ENCODE data around the gene MAL. TPM values are rescaled to one million over a fixed set of nuclear protein-coding genes. Genes with fewer than 3 reads are reported as not detected.

The MAL gene
- total and polyA plus RNA-seq, 2 of the 13 experiments (the other 11 are each of a cell fraction or from before 2014, with no cell fraction given) = not detected

GRCh38 chr2:95002498-95002897 is 23.0 kb upstream of the MAL start (continued):
- TF ChIP-seq ZNF570 (CRISPR knock-in tag; IDR thresholded peaks at IDR 0.05; ENCODE audit: borderline replicate concordance) (no peak), RARG (CRISPR knock-in tag; IDR thresholded peaks at IDR 0.05; ENCODE audit: low read depth) (no peak), SCMH1 (CRISPR knock-in tag; IDR thresholded peaks at IDR 0.05; ENCODE audit: borderline replicate concordance) (no peak), RNF219 (CRISPR knock-in tag; IDR thresholded peaks at IDR 0.05) (no peak)

- BruUV-seq (replicated peaks) = no TSS peak
- no peak for DNase-seq (ENCODE audit: low spot score)
- Histone ChIP-seq H3K4me3 (replicated peaks in 1 of 3; ENCODE audit: insufficient read depth in 1 of 3, low read depth in 2 of 3, low read length in 3 of 3) (no peak overlapping the region; a peak in 1 of 6 replicates), H2AFZ (ENCODE audit: low read length) (no peak overlapping the region), H3K79me2 (ENCODE audit: insufficient read depth, low read length) (no peaks in the 10 kb centered on the region), H3K9me3 (ENCODE audit: low read length) (no peaks in the 10 kb centered on the region), H4K20me1 (ENCODE audit: insufficient read depth, low read length) (no peaks in the 10 kb centered on the region), H3K9ac (ENCODE audit: insufficient read depth, low read depth, low read length) (no peak overlapping the region), H3K4me2 (ENCODE audit: low read depth, low read length) (peak overlapping the region; percentile 34; the same call in 1 of the 2 replicates), H3K27ac (ENCODE audit: extremely low read length, insufficient read depth, low read length) (no peak overlapping the region), H3K4me1 (ENCODE audit: insufficient read depth, low read length) (no peaks in the 10 kb centered on the region), H3K36me3 (replicated peaks in 1 of 2; ENCODE audit: control insufficient read depth in 1 of 2, insufficient read depth in 2 of 2, low read length in 2 of 2) (no peaks in the 10 kb centered on the region), H3K27me3 (ENCODE audit: control insufficient read depth in 1 of 2, insufficient read depth in 2 of 2, low read length in 2 of 2) (peaks cover 0 to 52% of the 10 kb centered on the region in 2 experiments; a peak in 4 of 5 replicates)
- ATAC-seq = peak; percentile 67
- in situ Hi-C loops (cut with HindIII; ENCODE audit: extremely low pct_ligation_motif_present, low pct_unique_long_range_greater_than_20kb) = no loop called here
- POLR2A ChIA-PET = no interaction called here
- CTCF ChIA-PET (ENCODE audit: low intra/inter-chr PET ratio, low total read pairs) = no interaction called here
- intact Hi-C loops (cut with micrococcal nuclease; ENCODE audit: unreplicated experiment) = no loop called here
- 16% methylated on average over 5 of the region's 5 CpGs for WGBS (ENCODE audit: low lambda C conversion rate)
- FAIRE-seq = no peak
- no peak for TF ChIP-seq MTA1 (CRISPR knock-in tag; IDR thresholded peaks at IDR 0.05; ENCODE audit: borderline replicate concordance)
- TF ChIP-seq ZNF616 (CRISPR knock-in tag; IDR thresholded peaks at IDR 0.05; ENCODE audit: low read depth) = no peak
- TF ChIP-seq ZNF430 (CRISPR knock-in tag; IDR thresholded peaks at IDR 0.05) = no peak
- TF ChIP-seq ZNF563 (CRISPR knock-in tag; IDR thresholded peaks at IDR 0.05) = no peak
- no peak for TF ChIP-seq DBP (CRISPR knock-in tag; IDR thresholded peaks at IDR 0.05; ENCODE audit: not compliant biosample characterization)
- no peak for TF ChIP-seq ATF2 (CRISPR knock-in tag; IDR thresholded peaks at IDR 0.05)
- no peak for TF ChIP-seq THAP7 (CRISPR knock-in tag; IDR thresholded peaks at IDR 0.05)
- TF ChIP-seq HDAC2 (CRISPR knock-in tag; IDR thresholded peaks at IDR 0.05) = no peak
- no peak for TF ChIP-seq ZFP1 (CRISPR knock-in tag; IDR thresholded peaks at IDR 0.05)
- TF ChIP-seq SRSF4 (IDR thresholded peaks at IDR 0.05; ENCODE audit: low read depth, low read length, poor library complexity, severe bottlenecking) = no peak
- TF ChIP-seq SP1 (IDR thresholded peaks at IDR 0.05) = no peak
- no peak for TF ChIP-seq SP1 (CRISPR knock-in tag; IDR thresholded peaks at IDR 0.05)
- TF ChIP-seq CENPT (CRISPR knock-in tag; IDR thresholded peaks at IDR 0.05; ENCODE audit: low read depth) = no peak
- no peak for TF ChIP-seq MTERF4 (CRISPR knock-in tag; IDR thresholded peaks at IDR 0.05)
- TF ChIP-seq RBM22 (optimal IDR thresholded peaks at IDR 0.05; ENCODE audit: low read length) = no peak
Observed at GRCh38 chr2:95004287-95004686, 21.2 kb upstream of the MAL start.

All from HepG2 (cell line).